Stimulated activated CD8-positive, alpha-beta memory T cell treated with anti-CD3 and anti-CD28 coated beads, Interleukin-2, amount 100 ng/mL, for 48 hours (primary cell): Measurements from ENCODE around the gene DOCK7.
"Not testable (repeated sequence)": the region's sequence is repeated elsewhere in the genome, so short reads cannot be mapped to it uniquely, and the experiment has no call there.

ENCODE experiments used
- DNase-seq, 2 donors: peaks; one replicate each; pipeline ENCODE4 v3.0.0-alpha.2; 2020; ENCODE audit warnings: low read depth in 2 of 2

Gene DOCK7

DNA sequence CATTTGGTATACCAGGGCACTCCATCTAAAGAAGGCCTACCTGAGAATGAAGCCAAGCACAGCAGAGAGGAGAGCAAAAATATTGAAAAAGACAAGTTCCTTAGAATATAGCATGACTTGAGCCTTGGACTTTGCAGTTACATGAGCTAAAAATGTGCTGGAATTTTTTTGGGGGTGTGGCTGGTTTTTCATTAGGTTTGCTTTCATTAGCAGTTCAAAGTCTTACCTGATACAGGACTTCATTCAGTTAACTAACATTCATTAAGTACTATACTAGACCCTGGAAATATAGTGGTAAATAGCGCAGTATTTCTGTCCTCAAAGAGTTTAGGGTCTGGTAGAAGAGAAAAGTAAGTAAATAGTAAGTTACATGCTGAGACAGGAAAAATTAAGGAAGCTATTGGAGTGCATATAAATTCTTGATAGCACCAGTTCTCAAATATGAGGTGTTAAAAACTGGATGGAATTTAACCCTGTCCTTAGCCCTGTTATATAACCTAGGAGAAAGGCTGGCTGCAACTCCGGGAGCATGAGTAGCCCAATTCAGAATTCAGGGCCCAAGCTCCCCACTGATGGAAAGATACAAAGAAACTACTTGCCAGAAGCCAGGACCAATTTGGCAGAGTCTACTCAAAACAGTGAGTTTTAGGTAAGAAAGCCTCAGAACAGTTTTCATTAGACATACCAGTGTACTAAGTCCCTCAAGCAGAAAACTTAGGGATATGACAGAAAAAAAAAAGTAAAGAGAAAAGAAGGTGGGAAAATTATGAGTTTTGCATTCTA, 3.1 kb upstream of the DOCK7 start:
- DNase-seq, result no peak

GRCh38 chr1:62689524-62689923, 1.3 kb upstream of the DOCK7 start:
- no peak for DNase-seq

- no peak for DNase-seq
Measured at GRCh38 chr1:62688687-62689085, 500 bp upstream of the DOCK7 start.

DNA sequence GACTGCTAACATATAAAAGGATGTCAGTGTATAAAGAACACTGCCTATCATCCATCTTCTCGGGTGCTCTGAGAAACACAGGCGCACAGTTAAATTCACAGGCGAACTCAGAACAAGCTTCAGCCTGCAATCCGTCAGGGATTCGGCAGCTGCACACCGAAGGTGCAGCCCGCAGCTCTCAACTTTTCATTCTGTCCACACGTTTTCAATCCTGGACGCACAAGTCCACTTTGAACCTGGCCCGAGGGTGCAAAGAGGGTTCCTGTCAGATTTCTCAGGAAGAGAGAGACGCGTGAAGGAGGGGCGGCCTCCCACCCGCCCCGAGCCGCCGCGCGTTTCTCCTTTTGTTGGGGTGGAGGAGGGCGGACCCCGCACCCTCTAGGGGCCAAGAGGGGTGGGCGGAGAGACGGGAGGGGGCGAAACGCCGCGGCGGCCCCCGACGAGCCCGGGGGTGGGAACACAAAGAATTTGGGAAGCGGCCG, 724 bp downstream of the DOCK7 start:
- DNase-seq, result no peak

- no peak for DNase-seq
Measured at GRCh38 chr1:62686822-62687221, 1.4 kb downstream of the DOCK7 start.

DNA sequence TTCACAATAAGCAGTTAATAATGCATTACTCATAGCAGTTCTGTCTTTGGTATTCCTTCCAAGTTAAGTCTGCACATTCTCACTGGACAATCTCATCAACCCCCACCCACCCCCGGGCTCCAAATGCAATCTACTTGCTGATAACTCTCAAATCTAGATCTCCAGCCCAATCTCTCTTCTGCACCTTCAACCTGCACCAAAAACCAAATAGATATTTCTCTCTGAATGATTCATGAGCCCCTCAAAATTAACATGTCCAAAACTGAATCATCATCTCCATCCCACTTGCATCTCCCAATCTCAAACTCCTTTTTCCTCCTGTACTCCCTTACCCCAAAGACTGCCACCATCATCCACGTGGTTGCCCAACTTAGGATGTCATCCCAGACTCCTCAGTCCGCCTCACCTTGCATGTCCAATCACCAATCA, 2.7 kb downstream of the DOCK7 start:
- no peak for DNase-seq

DNA sequence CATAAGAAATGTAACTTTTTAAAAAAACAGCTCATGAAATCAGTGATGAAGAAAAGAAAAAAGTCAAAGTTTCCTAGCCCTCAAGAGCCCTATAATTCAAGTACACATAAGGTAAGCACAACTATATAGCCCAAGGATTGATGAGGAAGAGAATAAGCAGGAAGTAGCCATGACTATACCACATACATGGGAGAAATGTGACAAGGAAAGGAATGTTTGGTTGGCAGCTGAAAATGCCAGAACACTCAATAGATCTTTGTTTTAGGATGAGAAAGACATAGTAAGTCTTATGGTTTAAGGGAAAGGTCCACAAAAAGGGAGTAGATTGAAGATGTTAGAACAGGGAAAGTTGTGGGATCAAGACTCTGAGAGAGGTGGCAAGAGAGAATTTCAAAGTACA, 5.7 kb downstream of the DOCK7 start:
- DNase-seq, result no peak

DNA sequence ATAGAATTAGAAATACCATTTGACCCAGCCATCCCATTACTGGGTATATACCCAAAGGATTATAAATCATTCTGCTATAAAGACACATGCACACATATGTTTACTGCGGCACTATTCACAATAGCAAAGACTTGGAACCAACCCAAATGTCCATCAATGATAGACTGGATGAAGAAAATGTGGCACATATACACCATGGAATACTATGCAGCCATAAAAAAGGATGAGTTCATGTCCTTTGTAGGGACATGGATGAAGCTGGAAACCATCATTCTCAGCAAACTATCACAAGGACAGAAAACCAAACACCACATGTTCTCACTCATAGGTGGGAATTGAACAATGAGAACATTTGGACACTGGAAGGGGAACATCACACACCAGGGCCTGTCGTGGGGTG, 7.2 kb downstream of the DOCK7 start:
- not testable (repeated sequence) for DNase-seq

DNA sequence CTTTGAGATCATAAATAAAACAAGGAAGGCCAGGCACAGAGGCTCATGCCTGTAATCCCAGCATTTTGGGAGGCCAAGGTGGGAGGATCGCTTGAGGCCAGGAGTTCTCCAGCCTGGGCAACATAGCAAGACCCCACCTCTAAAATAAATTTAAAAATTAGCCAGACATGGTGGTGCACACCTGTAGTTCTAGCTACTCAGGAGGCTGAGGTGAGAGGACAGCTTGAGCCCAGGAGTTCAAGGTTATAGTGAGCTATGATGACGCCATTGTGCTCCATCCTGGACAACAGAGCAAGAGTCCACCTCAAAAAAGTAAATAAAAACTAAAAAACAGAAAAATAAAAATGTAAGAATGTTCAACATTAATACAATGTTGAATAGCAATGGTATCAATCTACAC, 10.4 kb downstream of the DOCK7 start:
- DNase-seq, result not testable (repeated sequence)

DNA sequence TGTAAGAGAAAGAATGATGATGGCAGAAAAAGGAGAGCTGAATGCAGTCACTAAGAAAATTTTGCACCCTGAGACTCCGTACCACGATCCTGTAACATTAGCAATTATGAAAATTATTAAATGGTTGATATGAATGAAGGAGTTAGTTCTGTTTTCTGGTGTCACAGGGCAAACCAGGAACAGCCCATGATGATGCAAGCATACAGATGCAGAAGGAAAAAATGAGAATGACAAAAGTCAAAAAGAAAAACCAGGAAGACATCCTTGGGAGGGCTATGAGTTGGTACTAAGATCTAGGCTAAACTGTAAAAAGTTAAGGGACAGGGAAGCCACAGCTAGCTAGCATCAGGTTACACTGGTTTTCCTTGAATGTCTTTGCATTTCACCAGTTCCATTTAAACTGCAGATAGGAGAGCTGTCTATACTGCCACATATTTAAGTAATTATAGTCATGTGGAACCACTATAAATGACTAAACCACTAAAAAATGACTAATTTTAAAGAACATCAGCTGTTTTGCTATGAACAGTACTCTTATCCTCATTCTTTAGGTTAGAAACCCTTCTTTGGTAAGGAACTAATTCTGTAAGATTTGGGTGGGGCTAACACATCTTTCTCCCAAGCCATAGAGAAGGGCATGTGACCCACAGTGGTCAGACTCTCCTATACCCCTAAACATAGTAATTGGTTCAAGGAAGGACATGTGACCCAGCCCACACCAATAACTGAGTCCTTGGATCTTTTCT, 11.4 kb downstream of the DOCK7 start:
- DNase-seq, result no peak

GRCh38 chr1:62673629-62674028, 14.6 kb downstream of the DOCK7 start:
- no peak for DNase-seq

- DNase-seq, result no peak
Measured at GRCh38 chr1:62672029-62672428, 16.2 kb downstream of the DOCK7 start.

GRCh38 chr1:62654744-62655143, 33.4 kb downstream of the DOCK7 start:
- DNase-seq, result no peak

- no peak for DNase-seq
Measured at GRCh38 chr1:62652387-62652786, 35.8 kb downstream of the DOCK7 start.

DNA sequence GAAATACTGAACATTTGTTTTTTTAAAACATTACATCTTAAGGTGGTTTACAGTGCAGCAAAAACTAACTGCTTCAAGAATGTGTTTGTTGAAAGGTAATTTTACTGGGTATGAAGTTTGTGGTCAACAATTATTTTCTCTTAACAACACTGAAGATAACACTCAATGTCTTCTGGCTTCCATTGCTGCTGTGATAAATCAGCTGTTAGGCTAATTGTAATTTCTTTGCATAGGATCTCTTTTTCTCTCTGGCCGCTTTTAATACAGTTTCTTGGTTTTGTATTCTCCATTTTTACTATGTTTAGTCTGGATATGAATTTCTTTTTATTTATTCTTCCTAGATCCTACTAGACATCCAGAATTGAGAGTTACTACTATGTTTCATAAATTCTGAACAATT, 44.9 kb downstream of the DOCK7 start:
- no peak for DNase-seq

DNA sequence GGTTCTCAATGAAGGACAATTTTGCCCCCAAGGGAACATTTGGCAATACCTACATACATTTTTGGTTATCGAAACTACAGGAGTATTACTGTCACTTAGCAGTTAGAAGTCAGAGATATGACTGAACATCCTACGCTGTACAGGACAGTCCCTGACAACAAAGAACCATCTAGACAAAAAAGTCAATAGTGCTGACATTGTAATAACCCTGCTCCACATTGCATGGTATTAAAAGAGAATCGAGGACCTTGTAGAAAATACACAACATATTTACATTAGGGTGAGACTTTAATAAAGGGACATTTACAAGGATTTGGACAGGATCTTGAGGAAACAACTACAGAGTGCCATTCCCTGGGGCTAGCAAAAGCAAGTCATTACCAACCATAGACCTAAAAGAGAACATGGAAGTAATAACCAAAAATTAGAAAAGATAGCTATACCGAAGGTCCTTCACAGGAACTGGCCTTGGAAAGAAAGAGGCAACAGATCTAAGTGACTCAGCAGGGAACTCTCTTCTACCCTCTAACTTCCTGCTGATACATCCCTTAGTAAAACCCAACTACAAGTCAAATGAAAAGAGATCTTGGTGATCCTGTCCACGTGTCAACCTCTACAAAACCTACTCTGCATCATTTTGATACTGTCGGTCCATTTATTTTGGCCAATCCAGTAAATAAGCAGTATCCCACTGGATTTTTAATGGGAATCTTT, 50.6 kb downstream of the DOCK7 start:
- no peak for DNase-seq

GRCh38 chr1:62628506-62628905, 59.7 kb downstream of the DOCK7 start:
- no peak for DNase-seq

DNA sequence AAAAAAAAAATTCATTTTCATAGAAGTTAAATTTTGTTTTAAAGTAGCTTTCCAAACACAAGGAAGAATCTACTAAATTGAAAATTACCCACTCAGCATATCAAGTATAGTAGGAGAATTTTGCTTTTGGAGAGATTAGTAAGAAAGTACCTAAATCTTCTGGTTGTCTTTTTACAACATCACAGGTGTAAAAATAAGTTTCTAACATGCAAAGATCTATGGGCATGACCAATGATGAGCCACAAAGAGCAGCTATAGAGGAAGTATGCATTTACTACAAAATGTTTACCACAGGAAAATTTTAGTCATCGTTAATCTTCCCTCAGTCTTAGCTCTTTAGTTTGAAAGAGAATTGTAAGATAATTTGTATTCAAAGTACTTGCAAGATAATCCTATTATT, 62.8 kb downstream of the DOCK7 start:
- no peak for DNase-seq

DNA sequence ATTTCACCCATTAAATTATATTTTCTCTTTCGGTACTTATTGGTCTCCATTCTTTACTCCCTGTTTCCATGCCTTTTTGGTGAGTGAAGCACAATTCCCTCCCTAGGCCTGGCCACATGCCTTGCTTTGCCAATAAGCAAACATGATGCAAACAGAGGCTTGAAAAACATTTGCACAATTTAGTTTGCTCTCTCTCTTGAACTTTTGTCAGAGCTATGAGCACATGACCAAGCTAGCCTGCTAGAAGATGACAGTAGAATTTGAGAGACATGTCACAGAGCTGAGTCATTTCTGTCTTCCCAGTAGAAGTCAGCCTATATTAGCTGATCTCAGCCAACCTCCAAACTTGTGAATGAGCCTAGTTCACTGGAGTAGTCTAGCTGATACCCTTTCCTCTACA, 66.3 kb downstream of the DOCK7 start:
- DNase-seq, result no peak

GRCh38 chr1:62613890-62614289, 74.3 kb downstream of the DOCK7 start:
- DNase-seq, result no peak

DNA sequence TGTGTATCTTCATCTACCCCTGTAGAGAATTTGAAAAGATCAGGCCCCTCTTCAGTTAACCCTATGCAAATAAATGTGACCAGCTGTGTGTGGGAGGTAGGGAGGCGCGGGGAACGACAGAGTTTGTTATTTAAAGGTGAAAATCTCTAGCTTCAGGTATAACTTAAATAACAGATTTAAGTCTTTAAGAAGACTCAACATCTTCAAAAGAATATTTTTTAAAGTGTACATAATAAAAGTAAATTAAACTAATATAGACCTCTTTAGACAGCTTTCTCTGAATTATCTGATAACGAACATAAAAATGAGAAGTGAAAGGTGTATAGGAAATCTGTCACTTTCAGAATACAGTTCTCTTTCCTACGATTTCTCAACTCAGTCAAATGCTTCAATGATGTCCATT, 74.9 kb downstream of the DOCK7 start:
- DNase-seq, result no peak

DNA sequence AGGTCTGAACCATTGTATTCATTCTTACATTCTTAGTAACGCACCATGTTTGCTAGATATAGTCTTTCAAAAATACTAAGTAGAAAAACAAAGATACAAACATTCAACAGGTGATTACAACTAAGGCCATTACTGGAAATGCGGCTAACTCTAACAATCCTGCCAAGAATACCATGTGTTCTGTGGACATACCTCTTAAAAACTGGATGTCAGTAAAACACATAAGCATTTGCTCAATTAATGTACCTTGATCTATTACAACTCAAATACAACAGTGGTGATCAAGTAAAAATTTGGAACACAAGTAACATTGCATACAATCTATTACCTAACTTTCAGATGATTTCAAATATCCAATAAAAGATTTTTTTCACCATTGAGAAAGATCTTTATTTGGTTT, 75.4 kb downstream of the DOCK7 start:
- DNase-seq, result no peak

DNA sequence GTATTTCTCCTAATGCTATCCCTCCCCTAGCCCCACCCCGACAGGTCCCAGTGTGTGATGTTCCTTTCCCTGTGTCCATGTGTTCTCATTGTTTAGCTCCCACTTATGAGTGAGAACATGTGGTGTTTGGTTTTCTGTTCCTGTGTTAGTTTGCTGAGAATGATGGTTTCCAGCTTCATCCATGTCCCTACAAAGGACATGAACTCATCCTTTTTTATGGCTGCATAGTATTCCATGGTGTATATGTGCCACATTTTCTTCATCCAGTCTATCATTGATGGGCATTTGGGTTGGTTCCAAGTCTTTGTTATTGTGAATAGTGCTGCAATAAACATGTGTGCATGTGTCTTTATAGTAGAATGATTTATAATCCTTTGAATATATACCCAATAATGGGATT, 77.6 kb downstream of the DOCK7 start:
- DNase-seq, result not testable (repeated sequence)
